Kidney epithelial cell (primary cell): ENCODE results near the gene ZNF133. TPM values are rescaled to one million over a fixed set of nuclear protein-coding genes. Genes with fewer than 3 reads are reported as not detected.
"Not testable (repeated sequence)": the region's sequence is repeated elsewhere in the genome, so short reads cannot be mapped to it uniquely, and the experiment has no call there.

Source experiments
- DNase-seq: peaks from one replicate; pipeline ENCODE4 v3.0.0-alpha.2; 2010; ENCODE audit warnings: low read depth
- H3K27me3 ChIP-seq: 2 replicates; pipeline ENCODE4 v1.6.0; 2011; ENCODE audit warnings: low read length; ENCODE audit not compliant: control insufficient read depth, insufficient read depth
- H3K36me3 ChIP-seq: 2 replicates; pipeline ENCODE4 v1.5.1; 2011; ENCODE audit warnings: low read length; ENCODE audit not compliant: control insufficient read depth, insufficient read depth
- H3K4me3 ChIP-seq: 2 replicates; pipeline ENCODE4 v1.5.1; 2011; ENCODE audit warnings: low read depth, mild to moderate bottlenecking, control low read depth, low read length
- total RNA-seq: library from RNA; depleted of rRNA; stranded (reverse); fragments of >200 nt; gene quantifications from 2 replicates; pipeline ENCODE4 v1.2.3, GENCODE V29; 2015
- TF ChIP-seq, protein P1 (sequence below): IDR thresholded peaks from 2 replicates; pipeline ENCODE4 v1.5.1; 2011; ENCODE audit warnings: mild to moderate bottlenecking, moderate library complexity, low read length, control low read depth, inconsistent platforms; ENCODE audit not compliant: insufficient read depth, poor library complexity, severe bottlenecking

Gene ZNF133
- total RNA-seq = 10.0 and 10.8 TPM in 2 replicates

DNA sequence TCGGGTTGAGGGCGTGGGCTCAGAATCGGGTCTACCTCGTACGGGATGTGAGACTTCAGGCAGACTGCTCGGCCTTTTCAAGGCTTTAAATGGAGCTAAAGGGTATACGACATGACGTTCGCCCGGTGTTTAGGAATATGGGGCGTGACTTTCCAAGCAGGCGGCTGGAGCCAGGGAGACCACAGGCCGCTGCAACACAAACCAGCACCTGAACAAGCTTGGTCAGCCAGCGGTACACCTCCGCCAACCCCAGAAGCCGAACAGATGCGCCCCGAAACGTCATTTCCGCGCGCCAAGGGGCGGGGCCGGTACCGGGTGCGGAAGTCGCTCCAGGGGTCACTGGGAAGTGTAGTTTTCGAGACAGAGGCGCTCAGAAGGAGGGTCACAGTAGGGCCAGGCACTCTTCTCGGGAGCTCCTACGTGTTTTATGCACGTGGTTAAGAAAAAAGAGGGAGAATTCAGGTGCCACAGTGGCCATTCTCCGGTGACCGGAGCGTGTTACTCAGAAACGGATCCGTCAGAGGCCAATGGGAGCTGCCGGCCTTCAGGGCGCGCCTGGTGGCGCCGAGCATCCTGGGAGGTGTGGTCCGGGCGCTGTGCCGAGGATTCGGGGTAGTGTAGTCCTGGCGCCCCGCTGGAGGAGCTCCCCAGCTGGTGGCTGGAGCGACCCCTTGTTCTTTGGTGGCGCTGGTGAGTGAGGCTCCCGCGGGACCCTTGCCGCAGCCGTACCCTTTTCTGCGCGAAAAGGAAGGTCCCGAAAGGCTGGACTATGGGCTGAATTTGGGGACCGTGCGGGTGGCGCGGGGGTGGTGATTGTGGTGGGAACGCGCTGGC is at the start of gene ZNF133:
ZNF133 (plus strand) TSS at position 613 of the 834 bp plus-strand sequence. CDS start 17,160 bp downstream, outside the sequence.
- Histone ChIP-seq H3K4me3 (peak within 1 kb of the TSS; percentile 87), H3K36me3 (no peaks in the 10 kb centered on the region), H3K27me3 (no peaks in the 10 kb centered on the region)
- TF ChIP-seq, protein P1, sequence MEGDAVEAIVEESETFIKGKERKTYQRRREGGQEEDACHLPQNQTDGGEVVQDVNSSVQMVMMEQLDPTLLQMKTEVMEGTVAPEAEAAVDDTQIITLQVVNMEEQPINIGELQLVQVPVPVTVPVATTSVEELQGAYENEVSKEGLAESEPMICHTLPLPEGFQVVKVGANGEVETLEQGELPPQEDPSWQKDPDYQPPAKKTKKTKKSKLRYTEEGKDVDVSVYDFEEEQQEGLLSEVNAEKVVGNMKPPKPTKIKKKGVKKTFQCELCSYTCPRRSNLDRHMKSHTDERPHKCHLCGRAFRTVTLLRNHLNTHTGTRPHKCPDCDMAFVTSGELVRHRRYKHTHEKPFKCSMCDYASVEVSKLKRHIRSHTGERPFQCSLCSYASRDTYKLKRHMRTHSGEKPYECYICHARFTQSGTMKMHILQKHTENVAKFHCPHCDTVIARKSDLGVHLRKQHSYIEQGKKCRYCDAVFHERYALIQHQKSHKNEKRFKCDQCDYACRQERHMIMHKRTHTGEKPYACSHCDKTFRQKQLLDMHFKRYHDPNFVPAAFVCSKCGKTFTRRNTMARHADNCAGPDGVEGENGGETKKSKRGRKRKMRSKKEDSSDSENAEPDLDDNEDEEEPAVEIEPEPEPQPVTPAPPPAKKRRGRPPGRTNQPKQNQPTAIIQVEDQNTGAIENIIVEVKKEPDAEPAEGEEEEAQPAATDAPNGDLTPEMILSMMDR = peak; percentile 17
- peak; percentile 76 for DNase-seq

DNA sequence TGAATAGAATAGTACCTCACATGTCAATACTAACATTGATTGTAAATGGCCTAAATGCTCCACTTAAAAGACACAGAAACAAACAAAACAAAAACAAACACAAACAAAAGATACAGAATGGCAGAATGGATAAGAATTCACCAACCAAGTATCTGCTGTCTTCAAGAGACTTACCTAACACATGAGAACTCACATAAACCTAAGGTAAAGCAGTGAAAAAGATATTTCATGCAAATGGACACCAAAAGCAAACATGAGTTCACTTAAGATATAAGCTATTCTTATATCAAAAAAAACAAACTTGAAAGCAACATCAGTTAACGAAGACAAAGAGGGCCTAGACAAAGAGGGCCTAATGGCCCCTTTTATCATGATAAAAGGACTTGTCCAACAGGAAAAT is 47.3 kb upstream of the ZNF133 start:
- TF ChIP-seq, protein P1 = no peak
- Histone ChIP-seq H3K27me3 (no peaks in the 10 kb centered on the region), H3K4me3 (no peak overlapping the region), H3K36me3 (no peaks in the 10 kb centered on the region)
- DNase-seq = no peak

DNA sequence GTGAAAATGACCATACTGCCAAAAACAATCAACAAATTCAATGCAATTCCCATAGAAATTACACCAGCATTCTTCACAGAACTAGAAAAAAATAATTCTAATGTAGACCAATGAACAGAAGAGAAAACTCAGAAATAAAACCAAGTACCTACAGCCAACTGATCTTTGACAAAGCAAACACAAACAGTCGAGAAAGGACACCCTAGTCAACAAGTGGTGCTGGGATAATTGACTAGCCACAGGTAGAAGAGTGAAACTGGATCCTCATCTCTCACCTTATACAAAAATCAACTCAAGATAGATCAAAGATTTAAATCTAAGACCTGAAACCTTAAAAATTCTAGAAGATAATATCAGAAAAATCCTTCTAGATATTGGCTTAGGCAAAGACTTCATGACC is 44.5 kb upstream of the ZNF133 start:
- TF ChIP-seq, protein P1 = no peak
- DNase-seq = no peak
- H3K4me3 ChIP-seq = no peak overlapping the region
- H3K36me3 ChIP-seq = no peaks in the 10 kb centered on the region
- H3K27me3 ChIP-seq = no peaks in the 10 kb centered on the region

DNA sequence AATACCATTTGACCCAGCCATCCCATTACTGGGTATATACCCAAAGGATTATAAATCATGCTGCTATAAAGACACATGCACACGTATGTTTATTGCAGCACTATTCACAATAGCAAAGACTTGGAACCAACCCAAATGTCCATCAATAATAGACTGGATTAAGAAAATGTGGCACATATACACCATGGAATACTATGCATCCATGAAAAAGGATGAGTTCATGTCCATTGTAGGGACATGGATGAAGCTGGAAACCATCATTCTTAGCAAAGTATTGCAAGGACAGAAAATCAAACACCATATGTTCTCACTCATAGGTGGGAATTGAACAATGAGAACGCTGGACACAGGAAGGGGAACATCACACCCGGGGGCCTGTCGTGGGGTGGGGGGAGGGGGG is 39.8 kb upstream of the ZNF133 start:
- not testable (repeated sequence) for H3K27me3 ChIP-seq, H3K36me3 ChIP-seq, DNase-seq, H3K4me3 ChIP-seq

DNA sequence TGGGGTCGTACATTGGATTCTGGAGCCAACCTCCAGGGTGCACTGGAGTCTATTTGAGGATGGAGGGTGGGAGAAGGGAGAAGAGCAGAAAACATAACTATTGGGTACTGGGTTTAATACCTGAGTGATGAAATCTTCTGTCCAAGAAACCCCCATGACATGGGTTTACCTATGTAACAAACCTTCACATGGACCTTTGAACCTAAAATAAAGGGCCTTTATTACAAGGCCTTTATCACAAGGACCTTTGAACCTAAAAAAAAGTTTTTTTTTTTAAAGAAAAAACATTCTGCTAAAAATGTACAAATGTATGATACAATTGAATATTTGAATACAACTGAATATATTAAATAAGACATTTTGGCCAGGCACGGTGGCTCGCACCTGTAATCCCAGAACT is 38.1 kb upstream of the ZNF133 start:
- Histone ChIP-seq H3K27me3 (no peaks in the 10 kb centered on the region), H3K36me3 (no peaks in the 10 kb centered on the region), H3K4me3 (no peak overlapping the region)
- TF ChIP-seq, protein P1 = no peak
- DNase-seq = no peak

DNA sequence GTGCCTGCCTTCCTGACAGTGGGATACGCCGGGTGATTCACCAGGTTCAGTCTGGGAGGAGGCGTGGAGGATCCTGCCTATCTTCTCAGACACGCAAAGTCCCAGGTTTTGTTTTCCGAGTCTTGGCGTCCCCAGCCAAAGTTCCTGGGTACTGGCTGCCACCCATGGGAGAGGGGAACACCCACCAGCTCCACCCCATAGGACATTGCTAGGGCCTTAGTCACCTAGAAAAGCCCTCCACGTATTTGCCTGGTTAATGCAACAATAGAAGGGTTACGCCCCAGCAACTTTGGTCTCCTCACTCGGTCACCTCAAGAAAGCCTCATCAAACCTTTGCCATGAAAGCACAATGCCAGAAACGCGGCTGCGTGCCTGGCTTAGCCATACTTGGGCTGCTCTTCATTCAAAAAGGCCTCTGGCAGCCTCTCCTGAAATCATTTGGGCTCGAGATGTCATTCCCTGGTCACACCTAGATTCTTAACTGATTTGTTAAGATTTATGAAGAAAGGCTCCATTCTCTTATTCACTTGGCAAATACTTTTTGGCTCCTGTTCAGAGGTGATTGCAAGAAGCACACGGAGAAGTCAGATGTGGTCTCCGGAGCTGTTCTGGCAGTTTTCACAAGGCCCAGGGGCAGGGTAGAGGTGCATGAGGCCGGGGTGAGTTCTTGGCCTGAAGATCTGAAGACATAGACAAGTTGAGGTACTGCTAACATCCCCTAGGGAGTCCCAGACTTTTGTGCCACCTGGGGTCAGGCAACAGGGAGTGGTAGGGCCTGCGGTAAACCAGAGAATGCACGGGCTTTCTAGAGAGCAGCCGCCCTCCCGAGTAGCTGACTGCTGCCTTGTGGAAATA is 35.5 kb upstream of the ZNF133 start:
- TF ChIP-seq, protein P1 = no peak
- Histone ChIP-seq H3K4me3 (no peak overlapping the region), H3K27me3 (no peaks in the 10 kb centered on the region), H3K36me3 (no peaks in the 10 kb centered on the region)
- peak; percentile 45 for DNase-seq
